Measurements from ENCODE around the gene REEP6.

- no peak for TF ChIP-seq EZH2 (IDR thresholded peaks at IDR 0.05; ENCODE audit: borderline replicate concordance, low read depth, low read length, severe bottlenecking)
- TF ChIP-seq POLR2A (IDR thresholded peaks at IDR 0.05; ENCODE audit: low read depth, low read length) = no peak
- TF ChIP-seq CTCF (IDR thresholded peaks at IDR 0.05; ENCODE audit: extremely low read depth in 1 of 2, insufficient read depth in 1 of 2, low read depth in 1 of 2, low read length in 2 of 2) = no peak
- TF ChIP-seq FOS (IDR thresholded peaks at IDR 0.05; ENCODE audit: borderline replicate concordance, insufficient read depth, low read length) = no peak
- TF ChIP-seq POLR2AphosphoS5 (IDR thresholded peaks at IDR 0.05; ENCODE audit: insufficient read depth, low read depth, low read length) = no peak
- no peak for TF ChIP-seq JUN (IDR thresholded peaks at IDR 0.05; ENCODE audit: borderline replicate concordance, insufficient read depth, insufficient read length, low read depth)
- TF ChIP-seq MAX (IDR thresholded peaks at IDR 0.05; ENCODE audit: insufficient read depth, insufficient read length) = no peak
These were observed 829 bp downstream of the REEP6 start for GRCh38 chr19:1491849-1492170.
